Stimulated activated CD4-positive, alpha-beta T cell treated with anti-CD3 and anti-CD28 coated beads, Interleukin-4, amount 100 ng/mL, for 4 hours (primary cell): Measurements from ENCODE around the gene TSPO.

Source experiments
- DNase-seq, 2 experiments: peaks; one replicate each; pipeline ENCODE4 v3.0.0-alpha.2; 2020

The TSPO gene

GRCh38 chr22:43159484-43160178, 8.3 kb downstream of the TSPO start:
- no peak for DNase-seq

GRCh38 chr22:43160497-43161126, 9.3 kb downstream of the TSPO start:
- DNase-seq, result no peak

- DNase-seq, result no peak
Observed at GRCh38 chr22:43162412-43163150, 11.2 kb downstream of the TSPO start.

- no peak for DNase-seq
Observed at GRCh38 chr22:43163241-43163795, 12.0 kb downstream of the TSPO start.

- no peak for DNase-seq
Observed at GRCh38 chr22:43164636-43165035, 13.3 kb downstream of the TSPO start.

GRCh38 chr22:43166132-43166930, 15.0 kb downstream of the TSPO start:
- DNase-seq, result no peak

GRCh38 chr22:43167001-43167589, 15.7 kb downstream of the TSPO start:
- no peak for DNase-seq

GRCh38 chr22:43168471-43169309, 17.3 kb downstream of the TSPO start:
- no peak for DNase-seq

- DNase-seq, result no peak
Observed at GRCh38 chr22:43169310-43170130, 18.2 kb downstream of the TSPO start.

GRCh38 chr22:43170131-43170480, 18.7 kb downstream of the TSPO start:
- no peak for DNase-seq

- DNase-seq, result no peak
Observed at GRCh38 chr22:43171019-43171491, 19.7 kb downstream of the TSPO start.

GRCh38 chr22:43171607-43172006, 20.2 kb downstream of the TSPO start:
- DNase-seq, result no peak

GRCh38 chr22:43172191-43172590, 20.8 kb downstream of the TSPO start:
- DNase-seq, result no peak

- DNase-seq, result no peak
Observed at GRCh38 chr22:43173566-43173965, 22.2 kb downstream of the TSPO start.

GRCh38 chr22:43173976-43174720, 22.8 kb downstream of the TSPO start:
- no peak for DNase-seq

- DNase-seq, result no peak
Observed at GRCh38 chr22:43174941-43175531, 23.7 kb downstream of the TSPO start.

- DNase-seq, result no peak
Observed at GRCh38 chr22:43176090-43176489, 24.7 kb downstream of the TSPO start.

GRCh38 chr22:43177479-43177878, 26.1 kb downstream of the TSPO start:
- no peak for DNase-seq

GRCh38 chr22:43179146-43179910, 28.0 kb downstream of the TSPO start:
- DNase-seq, result no peak
